GM12878 (cell line): ENCODE data around the gene RAB29. TPM values are rescaled to one million over a fixed set of nuclear protein-coding genes. Genes with fewer than 3 reads are reported as not detected.

Experiments used
- ATF2 ChIP-seq: IDR thresholded peaks from 2 replicates; pipeline ENCODE4 v1.6.1; 2012; ENCODE audit warnings: low read length, inconsistent platforms
- BACH1 ChIP-seq: fragments of 450-650 bp; IDR thresholded peaks from 2 replicates; pipeline ENCODE4 v1.6.1; 2017; ENCODE audit warnings: mild to moderate bottlenecking, borderline replicate concordance
- ESRRA ChIP-seq: IDR thresholded peaks from 2 replicates; pipeline ENCODE4 v1.6.1; 2012; ENCODE audit warnings: mild to moderate bottlenecking, low read length, improper control_type of control experiment
- ETV6 ChIP-seq, 2 experiments: fragments of 450-650 bp in 1 of 2; IDR thresholded peaks in 1 of 2; conservative IDR thresholded peaks in 1 of 2; 2 replicates each; pipeline ENCODE4 v1.6.1; 2014; ENCODE audit warnings: antibody characterized with exemption in 1 of 2, borderline replicate concordance in 1 of 2, low read depth in 1 of 2, mild to moderate bottlenecking in 1 of 2, moderate library complexity in 1 of 2
- GABPA ChIP-seq: IDR thresholded peaks from 2 replicates; pipeline ENCODE4 v1.6.1; 2014; ENCODE audit warnings: antibody characterized with exemption, low read depth, mild to moderate bottlenecking, inconsistent platforms
- HCFC1 ChIP-seq: fragments of 150-350 bp; IDR thresholded peaks from 2 replicates; pipeline ENCODE4 v1.6.1; 2014; ENCODE audit warnings: low read length
- KAT2A ChIP-seq: conservative IDR thresholded peaks from 2 replicates; pipeline ENCODE4 v1.6.1; 2011; ENCODE audit warnings: low read depth, low read length; ENCODE audit not compliant: control insufficient read depth
- KDM1A ChIP-seq: fragments of 200-600 bp; sonication (generic); IDR thresholded peaks from 2 replicates; pipeline ENCODE4 v1.6.1; 2016; ENCODE audit warnings: borderline replicate concordance
- MAX ChIP-seq: IDR thresholded peaks from 2 replicates; pipeline ENCODE4 v1.6.1; 2012; ENCODE audit warnings: low read depth, low read length, improper control_type of control experiment
- MYC ChIP-seq: IDR thresholded peaks from 2 replicates; pipeline ENCODE4 v1.6.1; 2011; ENCODE audit warnings: mild to moderate bottlenecking, low read length, moderate library complexity, inconsistent platforms; ENCODE audit not compliant: insufficient read depth, insufficient replicate concordance, insufficient read length, severe bottlenecking
- NBN ChIP-seq: fragments of 450-650 bp; IDR thresholded peaks from 2 replicates; pipeline ENCODE4 v1.6.1; 2016
- SREBF2 ChIP-seq: IDR thresholded peaks from 2 replicates; pipeline ENCODE4 v1.6.1; 2012; ENCODE audit warnings: mild to moderate bottlenecking, low read length
- STAT1 ChIP-seq: fragments of 450-650 bp; conservative IDR thresholded peaks from 2 replicates; pipeline ENCODE4 v1.6.1; 2014; ENCODE audit warnings: antibody characterized with exemption, mild to moderate bottlenecking
- TCF12 ChIP-seq: IDR thresholded peaks from 2 replicates; pipeline ENCODE4 v1.6.1; 2011; ENCODE audit warnings: low read depth, mild to moderate bottlenecking, low read length
- USF2 ChIP-seq: IDR thresholded peaks from 2 replicates; pipeline ENCODE4 v1.6.1; 2011; ENCODE audit warnings: low read depth, low read length, improper control_type of control experiment, borderline replicate concordance
- YBX1 ChIP-seq: fragments of 450-650 bp; IDR thresholded peaks from 2 replicates; pipeline ENCODE4 v1.6.1; 2016; ENCODE audit warnings: antibody characterized with exemption
- ZBTB33 ChIP-seq: fragments of 450-650 bp; IDR thresholded peaks from 2 replicates; pipeline ENCODE4 v1.6.1; 2017; ENCODE audit warnings: mild to moderate bottlenecking
- ZNF274 ChIP-seq: IDR thresholded peaks from one replicate; pipeline ENCODE4 v1.8.0; 2011; ENCODE audit not compliant: insufficient read length, insufficient read depth
- ZNF687 ChIP-seq: fragments of 450-650 bp; IDR thresholded peaks from 2 replicates; pipeline ENCODE4 v1.6.1; 2017; ENCODE audit warnings: mild to moderate bottlenecking, moderate library complexity
- polyA plus RNA-seq, 11 experiments: library from polyadenylated mRNA; depleted of rRNA in 4 of 11; unstranded in 6 of 11; stranded (reverse) in 5 of 11; fragments of >200 nt; fragmentation: Nextera tagmentation in 4 of 11; fragmentation: Illumina TruSeq in 1 of 11; extraction: Ambion mirVana in 4 of 11; extraction: Trizol in 1 of 11; gene quantifications; 1 replicate in 1 of 11; 2 replicates in 10 of 11; pipeline versions ENCODE4 v1.2.1 to v1.2.3, GENCODE V29; 2011 to 2016; ENCODE audit warnings: inconsistent platforms in 2 of 11, missing spikeins in 2 of 11, low read depth in 1 of 11
- total RNA-seq, 4 experiments: library from RNA; depleted of rRNA in 3 of 4; stranded (reverse); fragments of >200 nt in 3 of 4; fragmentation: Illumina TruSeq in 1 of 4; extraction: Trizol in 1 of 4; gene quantifications; 2 replicates each; pipeline versions ENCODE4 v1.2.1 to v1.2.3, GENCODE V29; 2013 to 2021

RAB29 gene
- total and polyA plus RNA-seq, 10 of the 15 experiments (the other 5 are each of a cell fraction or from before 2014, with no cell fraction given), result 11.7 to 74.5 (median 15.0) TPM

GRCh38 chr1:205750138-205751035 lies 24.9 kb downstream of the RAB29 start, which contains the start of gene NUCKS1 (continued):
- TF ChIP-seq ZNF274 (no peak), HCFC1 (peak; percentile 62), MYC (no peak), STAT1 (0 out of 2 replicates have a peak, but pooled peaks have one; percentile 65), MAX (peak; percentile 54; the same call in 1 of the 2 replicates), ESRRA (no peak; the same call in 1 of the 2 replicates), ATF2 (no peak), ETV6 (conservative IDR thresholded peaks at IDR 0.05 in 1 of 2, IDR thresholded peaks at IDR 0.05 in 1 of 2; ENCODE audit: borderline replicate concordance in 1 of 2, low read depth in 1 of 2) (0 out of 4 replicates have a peak, but pooled peaks of 1 of the 2 experiments have one; percentile 50), TCF12 (no peak), KDM1A (0 out of 2 replicates have a peak, but pooled peaks have one; percentile 59), GABPA (no peak), SREBF2 (no peak), ZNF687 (no peak; the same call in 1 of the 2 replicates), BACH1 (no peak), USF2 (no peak), YBX1 (no peak), ZBTB33 (no peak), KAT2A (no peak), NBN (peak; percentile 93)
